ENCODE data around the gene PRKCE. TPM values are rescaled to one million over a fixed set of nuclear protein-coding genes. Genes with fewer than 3 reads are reported as not detected.

Gene PRKCE
- total RNA-seq, 1 experiment from 2014 or later: 14.0 TPM

DNA sequence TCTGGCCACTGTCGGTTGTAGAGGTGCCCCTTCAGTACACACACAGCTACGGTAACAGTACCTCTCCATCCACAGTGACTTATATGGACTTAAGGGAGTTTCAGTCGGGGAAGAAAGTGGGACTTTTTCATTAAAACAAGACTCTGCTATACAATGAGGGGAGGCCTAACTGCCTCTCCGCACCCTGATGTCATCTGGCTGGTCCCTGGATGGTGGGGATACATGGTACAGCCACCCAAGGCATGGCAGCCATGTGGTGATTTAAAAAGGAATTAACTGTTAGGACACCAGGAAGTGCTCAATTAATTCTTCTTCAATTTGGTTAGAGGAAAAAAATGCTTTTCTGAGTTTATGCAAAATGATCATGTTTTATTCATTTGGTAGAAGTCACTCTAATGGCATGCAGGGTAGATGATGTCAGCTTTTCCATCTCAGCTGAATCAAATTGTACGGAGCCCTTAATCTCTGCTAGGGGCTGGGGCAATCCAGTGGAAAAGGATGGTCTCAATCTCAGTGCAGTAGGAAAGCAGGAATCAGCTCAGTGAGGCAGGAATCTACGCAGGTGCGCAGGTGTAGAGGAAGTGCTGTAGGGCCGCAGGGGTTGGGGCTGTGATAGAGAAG lies 243.9 kb downstream of the PRKCE start:
- H3K9me3 ChIP-seq (ENCODE audit: control insufficient read depth, insufficient read depth, low read depth, low read length): no peaks in the 10 kb centered on the region
- no peak overlapping the region for H3K27ac ChIP-seq (ENCODE audit: low read length)
- no peaks in the 10 kb centered on the region for H3K27me3 ChIP-seq (ENCODE audit: control insufficient read depth, insufficient read depth, low read length)
- DNase-seq (ENCODE audit: low read depth, low spot score) (no peak), ATAC-seq (no peak)
- intact Hi-C loops (cut with micrococcal nuclease; ENCODE audit: unreplicated experiment): no loop called here
- H3K4me3 ChIP-seq (ENCODE audit: low read depth in 2 of 2, low read length in 2 of 2): no peak overlapping the region
- in situ Hi-C loops (cut with HindIII; ENCODE audit: low pct_unique_long_range_greater_than_20kb, low sequenced_read_pairs): no loop called here
- CTCF ChIA-PET: interaction anchor here (0.5 kb wide), 1 partner anchor 74 kb away, joined by 3 read pairs; no protein-coding TSS in a partner anchor
- no peaks in the 10 kb centered on the region for H3K4me1 ChIP-seq (ENCODE audit: control insufficient read depth, insufficient read depth, low read length)
- no TSS peak for BruUV-seq (replicated peaks)
- H3K36me3 ChIP-seq (ENCODE audit: control insufficient read depth, insufficient read depth, low read length): no peaks in the 10 kb centered on the region
- POLR2A ChIA-PET: no interaction called here
- no peak for TF ChIP-seq TCF7L2 (IDR thresholded peaks at IDR 0.05; ENCODE audit: low read depth, low read length)
- TF ChIP-seq, protein P1, sequence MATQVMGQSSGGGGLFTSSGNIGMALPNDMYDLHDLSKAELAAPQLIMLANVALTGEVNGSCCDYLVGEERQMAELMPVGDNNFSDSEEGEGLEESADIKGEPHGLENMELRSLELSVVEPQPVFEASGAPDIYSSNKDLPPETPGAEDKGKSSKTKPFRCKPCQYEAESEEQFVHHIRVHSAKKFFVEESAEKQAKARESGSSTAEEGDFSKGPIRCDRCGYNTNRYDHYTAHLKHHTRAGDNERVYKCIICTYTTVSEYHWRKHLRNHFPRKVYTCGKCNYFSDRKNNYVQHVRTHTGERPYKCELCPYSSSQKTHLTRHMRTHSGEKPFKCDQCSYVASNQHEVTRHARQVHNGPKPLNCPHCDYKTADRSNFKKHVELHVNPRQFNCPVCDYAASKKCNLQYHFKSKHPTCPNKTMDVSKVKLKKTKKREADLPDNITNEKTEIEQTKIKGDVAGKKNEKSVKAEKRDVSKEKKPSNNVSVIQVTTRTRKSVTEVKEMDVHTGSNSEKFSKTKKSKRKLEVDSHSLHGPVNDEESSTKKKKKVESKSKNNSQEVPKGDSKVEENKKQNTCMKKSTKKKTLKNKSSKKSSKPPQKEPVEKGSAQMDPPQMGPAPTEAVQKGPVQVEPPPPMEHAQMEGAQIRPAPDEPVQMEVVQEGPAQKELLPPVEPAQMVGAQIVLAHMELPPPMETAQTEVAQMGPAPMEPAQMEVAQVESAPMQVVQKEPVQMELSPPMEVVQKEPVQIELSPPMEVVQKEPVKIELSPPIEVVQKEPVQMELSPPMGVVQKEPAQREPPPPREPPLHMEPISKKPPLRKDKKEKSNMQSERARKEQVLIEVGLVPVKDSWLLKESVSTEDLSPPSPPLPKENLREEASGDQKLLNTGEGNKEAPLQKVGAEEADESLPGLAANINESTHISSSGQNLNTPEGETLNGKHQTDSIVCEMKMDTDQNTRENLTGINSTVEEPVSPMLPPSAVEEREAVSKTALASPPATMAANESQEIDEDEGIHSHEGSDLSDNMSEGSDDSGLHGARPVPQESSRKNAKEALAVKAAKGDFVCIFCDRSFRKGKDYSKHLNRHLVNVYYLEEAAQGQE (IDR thresholded peaks at IDR 0.05; ENCODE audit: insufficient read depth in 1 of 2, low read depth in 2 of 2, low read length in 1 of 2): no peak
- TF ChIP-seq SIN3A (IDR thresholded peaks at IDR 0.05; ENCODE audit: borderline replicate concordance, insufficient read depth, low read depth, low read length): no peak
- TF ChIP-seq POLR2AphosphoS5 (IDR thresholded peaks at IDR 0.05; ENCODE audit: low read depth, low read length): no peak
- TF ChIP-seq CTCF (IDR thresholded peaks at IDR 0.05): no peak

DNA sequence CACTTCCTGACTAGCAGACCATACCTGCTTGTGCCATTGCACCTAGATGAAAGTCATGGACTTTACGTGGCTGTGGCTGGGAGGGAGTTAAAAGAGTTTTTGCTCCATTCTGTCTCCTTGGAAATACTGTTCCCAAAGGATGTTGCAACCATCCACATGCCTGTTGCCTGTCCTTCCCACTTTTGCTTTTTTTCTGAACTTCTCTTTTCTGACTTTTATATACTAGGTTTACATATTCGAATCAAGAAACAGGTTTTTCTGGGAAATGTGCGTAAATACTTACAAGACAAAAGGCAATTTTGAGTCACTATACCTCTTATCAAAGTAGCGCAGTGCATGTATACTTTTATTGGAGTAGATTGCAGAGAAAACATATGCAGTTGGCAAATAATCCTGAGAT lies 244.8 kb downstream of the PRKCE start:
- H3K4me1 ChIP-seq (ENCODE audit: control insufficient read depth, insufficient read depth, low read length): no peaks in the 10 kb centered on the region
- ChIA-PET CTCF (no interaction called here), POLR2A (no interaction called here)
- BruUV-seq (replicated peaks): no TSS peak
- H3K36me3 ChIP-seq (ENCODE audit: control insufficient read depth, insufficient read depth, low read length): no peaks in the 10 kb centered on the region
- no peak overlapping the region for H3K27ac ChIP-seq (ENCODE audit: low read length)
- no peaks in the 10 kb centered on the region for H3K27me3 ChIP-seq (ENCODE audit: control insufficient read depth, insufficient read depth, low read length)
- intact Hi-C loops (cut with micrococcal nuclease; ENCODE audit: unreplicated experiment): no loop called here
- H3K4me3 ChIP-seq (ENCODE audit: low read depth in 2 of 2, low read length in 2 of 2): no peak overlapping the region
- in situ Hi-C loops (cut with HindIII; ENCODE audit: low pct_unique_long_range_greater_than_20kb, low sequenced_read_pairs): no loop called here
- ATAC-seq (no peak), DNase-seq (ENCODE audit: low read depth, low spot score) (no peak)
- no peak for TF ChIP-seq POLR2AphosphoS5 (IDR thresholded peaks at IDR 0.05; ENCODE audit: low read depth, low read length)
- no peak for TF ChIP-seq SIN3A (IDR thresholded peaks at IDR 0.05; ENCODE audit: borderline replicate concordance, insufficient read depth, low read depth, low read length)
- TF ChIP-seq TCF7L2 (IDR thresholded peaks at IDR 0.05; ENCODE audit: low read depth, low read length): no peak
- TF ChIP-seq CTCF (IDR thresholded peaks at IDR 0.05): no peak
- TF ChIP-seq, protein P1 (IDR thresholded peaks at IDR 0.05; ENCODE audit: insufficient read depth in 1 of 2, low read depth in 2 of 2, low read length in 1 of 2): no peak
- no peaks in the 10 kb centered on the region for H3K9me3 ChIP-seq (ENCODE audit: control insufficient read depth, insufficient read depth, low read depth, low read length)
